BLaER1 (cell line): ENCODE data around the gene MAEA.
A peak's percentile ranks its signal among the peaks of the same experiment; 100 is the strongest.

Source experiments
- H3K27ac ChIP-seq: shearing (Covaris generic); formaldehyde crosslinking; 2 replicates; pipeline ENCODE4 v1.8.1; 2022
- H3K27me3 ChIP-seq: shearing (Covaris generic); formaldehyde crosslinking; 2 replicates; pipeline ENCODE4 v1.8.1; 2022
- H3K36me3 ChIP-seq: shearing (Covaris generic); formaldehyde crosslinking; 2 replicates; pipeline ENCODE4 v1.8.1; 2022
- H3K4me1 ChIP-seq: shearing (Covaris generic); formaldehyde crosslinking; 2 replicates; pipeline ENCODE4 v1.8.1; 2022
- H3K4me2 ChIP-seq: shearing (Covaris generic); formaldehyde crosslinking; 2 replicates; pipeline ENCODE4 v1.8.1; 2022
- H3K4me3 ChIP-seq: shearing (Covaris generic); formaldehyde crosslinking; 2 replicates; pipeline ENCODE4 v1.8.1; 2022
- H3K9ac ChIP-seq: shearing (Covaris generic); formaldehyde crosslinking; 2 replicates; pipeline ENCODE4 v1.8.1; 2022
- H3K9me3 ChIP-seq: shearing (Covaris generic); formaldehyde crosslinking; 2 replicates; pipeline ENCODE4 v1.8.1; 2022
- H4K20me1 ChIP-seq: shearing (Covaris generic); formaldehyde crosslinking; 2 replicates; pipeline ENCODE4 v1.8.1; 2022
- Cebpa-rat ChIP-seq: shearing (Covaris generic); IDR thresholded peaks from 2 replicates; pipeline ENCODE4 v1.8.1; 2022

The MAEA gene

GRCh38 chr4:1274871-1275270 is 14.8 kb upstream of the MAEA start:
- Histone ChIP-seq H3K27ac (no peak overlapping the region), H4K20me1 (no peaks in the 10 kb centered on the region), H3K4me3 (no peak overlapping the region), H3K9ac (no peak overlapping the region), H3K9me3 (peaks cover 11% of the 10 kb centered on the region; the same call in 1 of the 2 replicates), H3K27me3 (no peaks in the 10 kb centered on the region), H3K36me3 (0 out of 2 replicates have a peak, but pooled peaks cover 5% of the 10 kb centered on the region), H3K4me2 (no peak overlapping the region), H3K4me1 (no peaks in the 10 kb centered on the region)
- TF ChIP-seq Cebpa-rat = no peak

- no peak overlapping the region for H3K4me3 ChIP-seq
- H3K9me3 ChIP-seq = peaks cover 4% of the 10 kb centered on the region; the same call in 1 of the 2 replicates
- H3K9ac ChIP-seq = no peak overlapping the region
- no peak overlapping the region for H3K4me2 ChIP-seq
- H3K27me3 ChIP-seq = no peaks in the 10 kb centered on the region
- TF ChIP-seq Cebpa-rat = no peak
- no peak overlapping the region for H3K27ac ChIP-seq
- no peaks in the 10 kb centered on the region for H3K36me3 ChIP-seq
- no peaks in the 10 kb centered on the region for H3K4me1 ChIP-seq
- H4K20me1 ChIP-seq = no peaks in the 10 kb centered on the region
Observed at GRCh38 chr4:1276984-1277383, 12.7 kb upstream of the MAEA start.

- no peak overlapping the region for H3K4me2 ChIP-seq
- no peaks in the 10 kb centered on the region for H3K4me1 ChIP-seq
- no peaks in the 10 kb centered on the region for H3K27me3 ChIP-seq
- no peak for TF ChIP-seq Cebpa-rat
- H3K9me3 ChIP-seq = peaks cover 2% of the 10 kb centered on the region; the same call in 1 of the 2 replicates
- no peaks in the 10 kb centered on the region for H4K20me1 ChIP-seq
- no peak overlapping the region for H3K27ac ChIP-seq
- H3K36me3 ChIP-seq = no peaks in the 10 kb centered on the region
- H3K4me3 ChIP-seq = no peak overlapping the region
- H3K9ac ChIP-seq = no peak overlapping the region
Observed at GRCh38 chr4:1277667-1278665, 11.7 kb upstream of the MAEA start.

GRCh38 chr4:1279253-1279652 is 10.4 kb upstream of the MAEA start:
- Histone ChIP-seq H3K4me1 (no peaks in the 10 kb centered on the region), H3K9me3 (no peaks in the 10 kb centered on the region), H3K4me2 (no peak overlapping the region), H3K27ac (no peak overlapping the region), H4K20me1 (no peaks in the 10 kb centered on the region), H3K4me3 (no peak overlapping the region), H3K27me3 (no peaks in the 10 kb centered on the region), H3K9ac (no peak overlapping the region), H3K36me3 (no peaks in the 10 kb centered on the region)
- TF ChIP-seq Cebpa-rat = no peak

- Histone ChIP-seq H3K27me3 (no peaks in the 10 kb centered on the region), H3K9me3 (peaks cover 30% of the 10 kb centered on the region), H3K36me3 (peaks cover 7% of the 10 kb centered on the region; the same call in 1 of the 2 replicates), H3K4me1 (peaks cover 3% of the 10 kb centered on the region), H3K4me2 (no peak overlapping the region), H3K4me3 (no peak overlapping the region), H3K9ac (no peak overlapping the region), H3K27ac (no peak overlapping the region), H4K20me1 (no peaks in the 10 kb centered on the region)
- TF ChIP-seq Cebpa-rat = no peak
Observed at GRCh38 chr4:1283711-1284110, 6.0 kb upstream of the MAEA start.

- Histone ChIP-seq H3K27me3 (no peaks in the 10 kb centered on the region), H3K4me1 (peaks cover 9% of the 10 kb centered on the region), H3K36me3 (peaks cover 7% of the 10 kb centered on the region; the same call in 1 of the 2 replicates), H3K9ac (no peak overlapping the region), H3K4me3 (no peak overlapping the region), H3K27ac (no peak overlapping the region), H4K20me1 (peaks cover 4% of the 10 kb centered on the region), H3K4me2 (no peak overlapping the region), H3K9me3 (peaks cover 30% of the 10 kb centered on the region)
- TF ChIP-seq Cebpa-rat = no peak
Observed at GRCh38 chr4:1285151-1285789, 4.4 kb upstream of the MAEA start.

GRCh38 chr4:1285790-1286553 is 3.7 kb upstream of the MAEA start:
- no peak overlapping the region for H3K9ac ChIP-seq
- H3K27me3 ChIP-seq = no peaks in the 10 kb centered on the region
- no peak for TF ChIP-seq Cebpa-rat
- peaks cover 15% of the 10 kb centered on the region for H3K4me1 ChIP-seq
- peaks cover 7% of the 10 kb centered on the region; the same call in 1 of the 2 replicates for H3K36me3 ChIP-seq
- H3K27ac ChIP-seq = no peak overlapping the region
- no peak overlapping the region for H3K4me2 ChIP-seq
- H4K20me1 ChIP-seq = peaks cover 11% of the 10 kb centered on the region
- H3K4me3 ChIP-seq = no peak overlapping the region
- H3K9me3 ChIP-seq = peaks cover 30% of the 10 kb centered on the region

- Histone ChIP-seq H3K9me3 (peaks cover 30% of the 10 kb centered on the region), H3K27me3 (no peaks in the 10 kb centered on the region), H3K36me3 (peaks cover 21% of the 10 kb centered on the region), H3K4me3 (peak overlapping the region; percentile 97), H3K4me1 (peaks cover 42% of the 10 kb centered on the region), H3K4me2 (peak overlapping the region; percentile 91), H3K9ac (peak overlapping the region; percentile 96), H3K27ac (peak overlapping the region; percentile 84), H4K20me1 (peaks cover 39% of the 10 kb centered on the region)
- no peak for TF ChIP-seq Cebpa-rat
Observed at GRCh38 chr4:1288786-1289185, 905 bp upstream of the MAEA start.

- no peak for TF ChIP-seq Cebpa-rat
- Histone ChIP-seq H3K27me3 (no peaks in the 10 kb centered on the region), H3K4me2 (peak overlapping the region; percentile 99), H4K20me1 (peaks cover 55% of the 10 kb centered on the region), H3K27ac (peak overlapping the region; percentile 95), H3K4me1 (peaks cover 56% of the 10 kb centered on the region), H3K9me3 (peaks cover 27% of the 10 kb centered on the region), H3K9ac (peak overlapping the region; percentile 96), H3K36me3 (peaks cover 28% of the 10 kb centered on the region), H3K4me3 (peak overlapping the region; percentile 97)
Observed at GRCh38 chr4:1290165-1290977, 680 bp downstream of the MAEA start.
